ENCODE measurements around the gene LOC101059915.

Gene LOC101059915

DNA sequence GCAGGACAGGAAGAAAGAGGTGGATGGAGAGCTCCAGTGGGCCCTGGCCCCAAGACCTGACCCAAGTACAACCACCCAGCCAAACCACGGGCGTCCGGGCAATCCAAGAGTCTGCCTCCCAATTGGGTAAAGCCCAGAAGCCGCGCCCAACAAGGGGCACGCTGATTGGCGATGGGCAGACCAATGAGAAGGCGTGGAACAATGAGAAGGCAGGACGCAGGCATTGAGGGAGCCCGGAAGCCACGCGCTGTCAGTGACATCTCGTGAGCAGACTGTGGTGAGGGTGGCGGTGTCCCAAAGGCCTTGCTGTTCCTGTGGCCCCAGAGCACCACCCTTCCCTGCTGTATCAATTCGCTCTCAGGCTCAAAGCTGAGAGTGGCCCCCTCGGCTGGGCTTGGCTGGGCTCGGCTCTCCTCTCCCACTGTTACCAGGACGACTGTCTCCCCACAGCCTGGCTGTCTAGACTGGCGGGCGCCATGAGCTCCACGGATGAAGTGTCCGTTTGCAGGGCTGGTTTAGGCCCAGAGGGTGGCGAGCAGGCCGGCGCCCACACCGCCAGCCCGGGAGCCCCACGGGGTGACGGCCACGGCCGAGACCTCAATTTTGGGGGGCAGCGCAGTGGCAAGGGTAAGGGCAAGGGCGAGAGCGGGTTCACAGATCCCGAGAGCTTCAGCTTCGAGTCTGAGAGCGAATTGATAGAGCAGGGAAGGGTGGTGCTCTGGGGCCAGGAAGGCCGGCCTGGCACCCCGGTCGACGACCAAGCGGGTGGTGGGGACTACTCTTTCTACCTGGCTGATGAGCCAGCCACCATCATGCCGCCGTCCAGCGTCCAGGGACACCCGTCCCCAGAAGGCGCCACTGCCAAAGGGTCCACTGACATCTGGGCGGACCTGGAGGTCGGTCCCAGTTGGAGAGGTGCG lies at the start of gene LOC101059915:
Gene LOC101059915 (plus strand): TSS at position 219 of the 920 bp plus-strand sequence.
- Mint-ChIP-seq H3K4me3 (no peak within 1 kb of the TSS), H3K9me3 (no peaks in the 10 kb centered on the region), H3K36me3 (ENCODE audit: low read depth) (no peaks in the 10 kb centered on the region), H3K4me1 (peaks cover 33% of the 10 kb centered on the region), H3K27me3 (peaks cover 3% of the 10 kb centered on the region), H3K27ac (no peak within 1 kb of the TSS)
- DNase-seq = no peak
- CTCF ChIA-PET = interaction anchor here (0.9 kb wide), 1 partner anchor 15 kb away, joined by 4 read pairs; no protein-coding TSS in a partner anchor
- POLR2A ChIA-PET = no interaction called here

GRCh38 chrX:71617742-71618141 lies 49.6 kb upstream of the LOC101059915 start:
- ChIA-PET CTCF (interaction anchor here (1.6 to 1.9 kb wide), 2 partner anchors 21 to 33 kb away, joined by 5 to 8 read pairs; no protein-coding TSS in a partner anchor), POLR2A (interaction anchor here (1.3 kb wide), 1 partner anchor 85 kb away, joined by 8 read pairs; the partner anchor contains the start of gene OGT)
- H3K27ac Mint-ChIP-seq = peak overlapping the region; percentile 91
- no peak for DNase-seq
- peaks cover 55% of the 10 kb centered on the region for H3K36me3 Mint-ChIP-seq (ENCODE audit: low read depth)
- H3K4me1 Mint-ChIP-seq = peaks cover 81% of the 10 kb centered on the region
- H3K9me3 Mint-ChIP-seq = no peaks in the 10 kb centered on the region
- no peaks in the 10 kb centered on the region for H3K27me3 Mint-ChIP-seq
- H3K4me3 Mint-ChIP-seq = peak overlapping the region; percentile 92

GRCh38 chrX:71618303-71618721 lies 49.0 kb upstream of the LOC101059915 start, which contains the start of gene CXCR3:
CXCR3 (minus strand) TSS chrX:71618511; CDS start chrX:71618449, 62 bp downstream.
- Mint-ChIP-seq H3K36me3 (ENCODE audit: low read depth) (peaks cover 50% of the 10 kb centered on the region), H3K27me3 (no peaks in the 10 kb centered on the region)
- POLR2A ChIA-PET = interaction anchor here (1.3 kb wide), 1 partner anchor 86 kb away, joined by 8 read pairs; the partner anchor contains the start of gene OGT

GRCh38 chrX:71618787-71619186 lies 48.6 kb upstream of the LOC101059915 start:
- peak overlapping the region; percentile 92 for H3K4me3 Mint-ChIP-seq
- H3K4me1 Mint-ChIP-seq = peaks cover 82% of the 10 kb centered on the region
- DNase-seq = no peak
- CTCF ChIA-PET = interaction anchor here (0.9 to 1.9 kb wide), 3 partner anchors 17 to 32 kb away, joined by 4 to 8 read pairs (median 5); no protein-coding TSS in a partner anchor
- no peaks in the 10 kb centered on the region for H3K27me3 Mint-ChIP-seq
- POLR2A ChIA-PET = interaction anchor here (0.6 to 1.3 kb wide), 2 partner anchors 86 to 802 kb away, joined by 5 to 8 read pairs; partner anchors contain the start of gene OGT
- peaks cover 45% of the 10 kb centered on the region for H3K36me3 Mint-ChIP-seq (ENCODE audit: low read depth)
- peak overlapping the region; percentile 91 for H3K27ac Mint-ChIP-seq
- H3K9me3 Mint-ChIP-seq = no peaks in the 10 kb centered on the region

More at GRCh38 chrX:71618303-71618721, 49.0 kb upstream of the LOC101059915 start, which contains the start of gene CXCR3:
- H3K4me3 Mint-ChIP-seq = peak within 1 kb of the TSS; percentile 92
- peak within 1 kb of the TSS; percentile 91 for H3K27ac Mint-ChIP-seq
- H3K9me3 Mint-ChIP-seq = no peaks in the 10 kb centered on the region
- H3K4me1 Mint-ChIP-seq = peaks cover 82% of the 10 kb centered on the region
- CTCF ChIA-PET = interaction anchor here (0.9 to 1.9 kb wide), 3 partner anchors 18 to 32 kb away, joined by 4 to 8 read pairs (median 5); no protein-coding TSS in a partner anchor
- peak; percentile 75 for DNase-seq

DNA sequence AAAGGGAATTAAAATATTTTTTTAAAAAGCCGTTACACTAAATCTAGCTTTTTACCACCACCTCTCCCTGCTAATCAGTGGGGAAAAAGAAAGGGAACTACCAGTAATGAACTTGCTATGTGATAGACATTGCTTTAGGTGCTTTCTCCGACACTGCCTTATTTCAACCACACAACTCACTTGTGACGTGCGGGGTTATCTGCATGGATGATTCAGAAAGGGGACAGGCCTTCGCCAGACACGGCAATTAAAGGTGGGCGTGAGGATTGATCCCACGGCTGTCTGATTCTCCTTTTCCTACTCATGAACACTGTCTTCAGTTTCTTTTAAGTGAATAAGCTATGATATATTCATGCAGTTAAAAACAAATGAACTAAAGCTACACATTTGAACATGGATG lies 48.2 kb upstream of the LOC101059915 start:
- ChIA-PET POLR2A (interaction anchor here (0.6 kb wide), 1 partner anchor 802 kb away, joined by 5 read pairs; no protein-coding TSS in a partner anchor), CTCF (interaction anchor here (1.1 to 1.9 kb wide), 3 partner anchors 20 to 35 kb away, joined by 3 to 8 read pairs (median 5); no protein-coding TSS in a partner anchor)
- peak overlapping the region; percentile 91 for H3K27ac Mint-ChIP-seq
- peaks cover 82% of the 10 kb centered on the region for H3K4me1 Mint-ChIP-seq
- H3K36me3 Mint-ChIP-seq (ENCODE audit: low read depth) = peaks cover 44% of the 10 kb centered on the region
- no peaks in the 10 kb centered on the region for H3K9me3 Mint-ChIP-seq
- peak; percentile 31 for DNase-seq
- no peaks in the 10 kb centered on the region for H3K27me3 Mint-ChIP-seq
- peak overlapping the region; percentile 92 for H3K4me3 Mint-ChIP-seq

- Mint-ChIP-seq H3K4me1 (peaks cover 81% of the 10 kb centered on the region), H3K27ac (peak overlapping the region; percentile 91), H3K36me3 (ENCODE audit: low read depth) (peaks cover 39% of the 10 kb centered on the region), H3K27me3 (no peaks in the 10 kb centered on the region), H3K9me3 (no peaks in the 10 kb centered on the region), H3K4me3 (no peak overlapping the region)
- ChIA-PET POLR2A (no interaction called here), CTCF (interaction anchor here (1.0 to 1.1 kb wide), 2 partner anchors 10 to 35 kb away, joined by 3 read pairs; no protein-coding TSS in a partner anchor)
- DNase-seq = no peak
These were observed 47.4 kb upstream of the LOC101059915 start for GRCh38 chrX:71619986-71620385.

DNA sequence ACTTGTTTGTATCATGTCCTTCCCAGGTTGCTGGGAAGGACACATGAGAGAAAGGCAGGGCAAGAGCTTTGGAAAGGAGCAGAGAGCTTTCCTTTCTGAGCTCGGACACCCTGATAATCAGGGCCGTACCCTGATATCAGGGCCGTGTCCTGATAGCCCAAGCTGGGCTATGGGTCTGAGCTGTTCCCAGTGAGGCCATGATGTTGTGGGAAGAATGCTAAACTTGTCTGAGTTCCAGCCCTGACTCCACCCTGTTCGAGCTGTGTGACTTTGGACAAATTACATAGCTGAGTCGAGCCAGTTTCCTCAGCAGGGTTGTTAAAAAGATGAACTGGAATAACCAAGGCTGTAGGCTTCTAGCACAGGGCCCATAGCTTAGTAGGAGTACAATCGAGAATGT lies 45.7 kb upstream of the LOC101059915 start:
- no peak overlapping the region for H3K4me3 Mint-ChIP-seq
- peak overlapping the region; percentile 90 for H3K27ac Mint-ChIP-seq
- peaks cover 24% of the 10 kb centered on the region for H3K36me3 Mint-ChIP-seq (ENCODE audit: low read depth)
- no peaks in the 10 kb centered on the region for H3K9me3 Mint-ChIP-seq
- CTCF ChIA-PET = interaction anchor here (1.7 to 2.8 kb wide), 3 partner anchors 10 to 31 kb away, joined by 5 to 10 read pairs (median 7); no protein-coding TSS in a partner anchor
- H3K4me1 Mint-ChIP-seq = peaks cover 75% of the 10 kb centered on the region
- H3K27me3 Mint-ChIP-seq = no peaks in the 10 kb centered on the region
- POLR2A ChIA-PET = interaction anchor here (0.6 kb wide), 1 partner anchor 397 kb away, joined by 3 read pairs; no protein-coding TSS in a partner anchor
- no peak for DNase-seq

- H3K4me3 Mint-ChIP-seq = no peak overlapping the region
- peak overlapping the region; percentile 90 for H3K27ac Mint-ChIP-seq
- no peaks in the 10 kb centered on the region for H3K9me3 Mint-ChIP-seq
- no peaks in the 10 kb centered on the region for H3K27me3 Mint-ChIP-seq
- ChIA-PET CTCF (interaction anchor here (0.7 to 2.8 kb wide), 7 partner anchors 7 to 30 kb away, joined by 3 to 10 read pairs (median 5); no protein-coding TSS in a partner anchor), POLR2A (interaction anchor here (0.6 kb wide), 1 partner anchor 397 kb away, joined by 3 read pairs; no protein-coding TSS in a partner anchor)
- peaks cover 72% of the 10 kb centered on the region for H3K4me1 Mint-ChIP-seq
- no peak for DNase-seq
- peaks cover 19% of the 10 kb centered on the region for H3K36me3 Mint-ChIP-seq (ENCODE audit: low read depth)
These were observed 45.2 kb upstream of the LOC101059915 start for GRCh38 chrX:71622032-71622575.

- POLR2A ChIA-PET = interaction anchor here (0.7 kb wide), 1 partner anchor 9 kb away, joined by 3 read pairs; no protein-coding TSS in a partner anchor
- H3K36me3 Mint-ChIP-seq (ENCODE audit: low read depth) = peaks cover 13% of the 10 kb centered on the region
These were observed 44.5 kb upstream of the LOC101059915 start for GRCh38 chrX:71622576-71623450.

DNA sequence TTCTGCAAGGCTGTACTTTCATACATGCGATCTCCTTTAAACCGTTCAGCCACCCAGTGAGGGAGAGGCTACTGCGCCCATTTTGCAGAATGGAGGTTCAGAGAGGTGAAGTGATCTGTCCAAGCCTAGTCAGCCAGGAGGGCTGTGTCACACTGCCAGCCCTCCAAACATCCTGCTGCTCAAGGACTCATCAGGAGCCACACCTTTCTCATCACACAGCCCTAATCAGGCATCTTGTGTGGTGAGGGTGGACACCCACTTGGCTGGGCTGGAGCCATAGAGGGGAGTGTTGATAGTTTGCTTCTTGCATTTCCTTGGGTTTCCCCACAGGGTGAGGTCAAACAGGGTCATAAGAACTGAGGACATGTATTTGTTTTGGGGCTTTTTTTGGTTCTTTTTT lies 43.6 kb upstream of the LOC101059915 start:
- peak overlapping the region; percentile 59 for H3K4me3 Mint-ChIP-seq
- H3K27me3 Mint-ChIP-seq = no peaks in the 10 kb centered on the region
- peaks cover 61% of the 10 kb centered on the region for H3K4me1 Mint-ChIP-seq
- DNase-seq = no peak
- CTCF ChIA-PET = interaction anchor here (1.1 to 2.2 kb wide), 4 partner anchors 13 to 24 kb away, joined by 3 to 10 read pairs (median 5); no protein-coding TSS in a partner anchor
- POLR2A ChIA-PET = interaction anchor here (0.7 kb wide), 1 partner anchor 8 kb away, joined by 3 read pairs; no protein-coding TSS in a partner anchor
- H3K9me3 Mint-ChIP-seq = no peaks in the 10 kb centered on the region
- peaks cover 6% of the 10 kb centered on the region for H3K36me3 Mint-ChIP-seq (ENCODE audit: low read depth)
- peak overlapping the region; percentile 90 for H3K27ac Mint-ChIP-seq

More at GRCh38 chrX:71622576-71623450, 44.5 kb upstream of the LOC101059915 start:
- CTCF ChIA-PET = interaction anchor here (0.7 to 2.8 kb wide), 8 partner anchors 8 to 30 kb away, joined by 3 to 10 read pairs (median 5); no protein-coding TSS in a partner anchor
- Mint-ChIP-seq H3K4me1 (peaks cover 67% of the 10 kb centered on the region), H3K9me3 (no peaks in the 10 kb centered on the region), H3K27ac (peak overlapping the region; percentile 90), H3K4me3 (peak overlapping the region; percentile 59), H3K27me3 (no peaks in the 10 kb centered on the region)
- peak; percentile 65 for DNase-seq

- ChIA-PET CTCF (interaction anchor here (0.6 to 1.1 kb wide), 3 partner anchors 8 to 64 kb away, joined by 3 to 4 read pairs (median 3); no protein-coding TSS in a partner anchor), POLR2A (interaction anchor here (0.6 kb wide), 1 partner anchor 10 kb away, joined by 3 read pairs; no protein-coding TSS in a partner anchor)
- Mint-ChIP-seq H3K27ac (peak overlapping the region; percentile 54), H3K4me3 (no peak overlapping the region), H3K27me3 (no peaks in the 10 kb centered on the region), H3K9me3 (no peaks in the 10 kb centered on the region), H3K36me3 (ENCODE audit: low read depth) (peaks cover 1% of the 10 kb centered on the region), H3K4me1 (peaks cover 55% of the 10 kb centered on the region)
- no peak for DNase-seq
These were observed 41.9 kb upstream of the LOC101059915 start for GRCh38 chrX:71625471-71625870.
